EL (cell line): ENCODE data around the gene EPHB2.

Experiments
- DNase-seq: peaks from one replicate; pipeline ENCODE4 v3.0.0-alpha.2; 2016

The EPHB2 gene

GRCh38 chr1:22864886-22865285, 154.2 kb downstream of the EPHB2 start:
- DNase-seq: no peak

DNA sequence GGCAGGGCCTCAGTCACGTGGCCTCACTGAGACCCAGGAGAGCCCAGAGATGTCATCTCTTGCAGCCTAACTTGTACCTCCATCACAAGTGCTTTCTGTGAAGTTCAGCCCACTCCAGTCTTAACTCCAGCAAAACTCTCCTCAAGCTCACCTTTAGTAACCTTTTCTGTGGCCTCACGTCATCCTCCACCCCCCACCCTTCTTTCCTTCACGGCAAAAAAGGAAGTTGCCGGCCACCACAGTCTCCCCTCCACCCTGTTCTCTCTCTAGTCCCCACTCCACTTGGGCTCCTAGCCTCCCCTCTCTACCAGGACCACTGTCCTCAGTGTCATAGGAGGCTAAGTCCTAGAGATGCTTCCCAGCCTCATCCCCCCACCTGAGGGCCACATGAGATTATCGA, 155.1 kb downstream of the EPHB2 start:
- no peak for DNase-seq

GRCh38 chr1:22866868-22867267, 156.2 kb downstream of the EPHB2 start:
- no peak for DNase-seq

- no peak for DNase-seq
These were observed 157.7 kb downstream of the EPHB2 start for GRCh38 chr1:22868331-22868730.

DNA sequence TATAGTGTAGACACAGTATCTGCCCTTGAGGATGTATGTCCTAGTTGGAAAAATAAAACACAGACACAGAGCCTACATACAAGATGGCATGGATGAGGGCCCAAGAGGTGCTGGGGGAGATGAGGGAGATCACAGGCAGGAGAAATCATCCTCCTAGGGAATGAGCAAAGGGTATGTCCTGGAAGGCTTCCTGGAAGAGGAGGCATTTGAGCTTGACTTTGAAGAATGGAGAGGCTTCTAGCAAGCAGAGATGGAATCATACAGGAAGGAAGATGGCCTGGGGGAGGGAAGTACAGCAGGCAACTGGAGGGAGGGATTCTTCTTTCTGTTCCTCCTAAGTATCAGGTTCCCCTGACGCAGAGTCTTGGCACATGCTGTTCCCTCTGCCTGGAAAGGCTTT, 158.7 kb downstream of the EPHB2 start:
- no peak for DNase-seq

DNA sequence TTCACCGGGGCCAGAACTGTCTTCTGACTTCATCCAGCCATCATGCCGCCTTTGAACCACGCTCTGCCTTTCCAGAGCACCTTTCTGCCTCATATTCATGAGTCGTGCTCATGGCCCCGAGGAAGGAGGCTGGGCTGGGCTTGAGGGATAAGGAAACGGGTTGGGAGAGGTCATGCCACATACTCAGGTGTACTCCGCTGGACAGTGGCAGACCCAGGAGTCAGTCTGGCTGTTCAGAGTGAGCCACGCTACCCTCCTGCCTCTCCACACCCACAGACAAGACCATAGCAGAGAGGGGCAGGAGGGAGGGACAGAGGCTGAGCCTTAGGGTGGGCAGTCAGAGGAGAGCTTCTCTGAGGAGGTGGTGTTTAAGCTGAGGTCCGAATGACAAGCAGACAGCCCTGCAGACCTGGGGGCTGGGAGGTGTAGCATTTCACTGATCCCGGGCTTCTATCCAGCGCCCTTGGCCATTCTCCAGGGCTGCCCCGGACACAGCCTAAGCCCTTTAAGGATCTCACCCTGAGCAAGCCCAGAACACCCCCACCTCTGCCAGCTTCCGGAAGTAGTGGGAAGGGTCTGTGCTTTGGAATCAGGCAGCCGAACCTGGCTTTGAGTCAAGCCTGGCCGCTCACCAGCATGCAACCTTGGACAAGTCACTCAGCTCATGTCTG, 159.7 kb downstream of the EPHB2 start:
- DNase-seq: no peak

DNA sequence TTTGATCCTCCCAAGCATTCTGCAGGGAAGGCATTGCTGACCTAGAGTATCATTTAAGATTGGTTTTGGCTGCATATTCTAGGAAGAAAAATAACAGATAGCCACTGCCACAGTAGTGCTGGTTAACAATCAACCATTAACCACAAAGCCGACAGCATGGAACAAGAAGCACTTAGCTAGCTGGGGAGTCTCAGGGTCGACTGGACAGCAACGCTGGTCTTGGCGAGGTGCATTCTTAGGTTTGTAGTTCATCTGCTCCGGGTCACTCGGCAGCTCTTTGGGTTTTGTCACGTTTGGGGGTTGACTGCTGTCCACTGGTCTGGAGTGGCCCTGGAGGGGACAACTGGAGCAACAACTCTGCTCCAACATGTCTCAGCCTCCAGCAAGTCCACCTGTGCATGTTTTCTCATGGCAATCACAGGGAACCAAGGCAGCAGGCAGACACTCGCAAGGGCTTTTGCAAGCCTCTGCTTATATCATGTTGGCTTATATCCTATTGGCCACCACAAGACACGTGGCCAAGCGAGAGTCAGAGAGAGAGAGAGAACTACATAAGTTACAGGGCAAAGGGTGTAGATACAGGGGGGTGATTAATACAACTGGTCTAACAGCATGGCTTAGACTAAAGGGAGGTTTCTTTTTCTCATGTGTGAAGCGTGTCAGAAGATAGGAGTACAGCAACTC, 162.5 kb downstream of the EPHB2 start:
- no peak for DNase-seq

DNA sequence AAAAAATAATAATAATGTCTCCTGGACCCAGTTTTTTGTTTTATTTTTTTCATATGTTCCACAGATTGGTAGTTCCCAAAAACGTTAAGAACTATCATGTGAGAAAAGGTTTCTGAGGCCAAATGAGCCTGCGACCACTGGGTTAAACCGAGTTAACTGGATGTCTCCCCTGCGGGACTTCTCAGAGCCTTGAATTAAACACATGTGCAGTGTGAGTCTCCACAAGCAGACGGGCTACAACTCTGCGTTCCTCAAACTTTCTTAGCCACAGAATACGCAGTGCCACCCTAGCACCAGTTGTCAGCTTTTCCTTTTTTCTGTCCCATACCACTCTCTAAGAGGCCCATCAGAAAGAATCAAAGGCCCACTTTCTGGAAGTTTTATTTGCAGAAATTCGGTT, 164.1 kb downstream of the EPHB2 start:
- DNase-seq: no peak

GRCh38 chr1:22875241-22875640, 164.6 kb downstream of the EPHB2 start:
- no peak for DNase-seq

DNA sequence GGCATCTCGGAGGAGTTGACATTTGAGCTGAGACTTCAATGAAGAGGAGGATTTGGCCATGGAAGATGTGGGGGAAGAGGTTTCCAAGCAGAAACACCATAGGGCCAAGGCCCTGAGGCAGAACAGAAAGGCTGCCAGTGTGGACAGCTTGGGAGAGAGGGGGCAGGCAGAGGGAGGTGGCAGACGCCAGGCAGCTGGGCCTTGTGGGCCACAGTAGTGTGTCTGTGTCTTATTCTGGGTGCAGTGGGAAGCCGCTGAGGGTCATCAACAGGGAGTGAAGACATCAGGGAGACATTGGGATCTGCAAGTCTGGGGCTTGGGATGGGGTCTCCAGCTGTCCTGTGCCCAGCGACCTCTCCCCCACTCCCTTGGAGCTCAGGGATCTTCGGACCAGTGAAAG, 165.2 kb downstream of the EPHB2 start:
- DNase-seq: no peak

DNA sequence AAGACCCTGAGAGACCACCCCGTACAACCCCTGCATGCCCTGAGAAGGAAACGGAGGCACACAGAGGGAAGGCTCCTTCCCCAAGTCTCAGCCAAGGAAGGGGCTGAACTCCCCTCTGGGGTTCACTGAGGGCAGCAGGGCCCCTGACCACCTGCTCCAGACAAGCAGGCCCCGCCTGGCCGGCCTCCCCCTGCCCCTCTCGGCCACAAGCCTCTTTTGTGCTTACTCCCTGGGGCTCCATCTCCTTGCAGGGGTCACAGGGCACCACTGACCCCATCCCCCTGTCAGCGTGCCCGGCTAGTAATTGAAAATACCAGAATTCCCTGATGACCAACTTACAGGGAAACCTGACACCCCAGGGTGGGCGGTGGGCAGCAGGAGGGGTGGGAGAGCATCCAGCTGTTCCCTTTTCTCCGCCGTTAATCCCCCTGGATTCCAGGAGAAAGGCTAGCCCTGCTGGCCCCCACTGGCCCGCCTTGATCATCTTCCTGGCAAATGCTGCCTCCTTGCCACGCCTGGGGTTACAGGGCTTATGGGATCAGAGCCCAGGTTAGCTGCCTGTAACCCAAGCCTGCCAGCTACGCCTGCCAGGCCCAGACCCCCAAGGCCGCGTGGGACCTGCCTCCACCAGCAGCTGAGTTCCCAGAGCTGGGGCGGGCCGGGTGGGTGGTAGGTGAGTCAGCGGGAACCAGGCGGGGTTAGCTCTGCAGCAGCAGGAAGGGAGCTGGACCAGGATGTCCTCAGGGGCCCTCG, 165.9 kb downstream of the EPHB2 start:
- DNase-seq: peak; percentile 11

DNA sequence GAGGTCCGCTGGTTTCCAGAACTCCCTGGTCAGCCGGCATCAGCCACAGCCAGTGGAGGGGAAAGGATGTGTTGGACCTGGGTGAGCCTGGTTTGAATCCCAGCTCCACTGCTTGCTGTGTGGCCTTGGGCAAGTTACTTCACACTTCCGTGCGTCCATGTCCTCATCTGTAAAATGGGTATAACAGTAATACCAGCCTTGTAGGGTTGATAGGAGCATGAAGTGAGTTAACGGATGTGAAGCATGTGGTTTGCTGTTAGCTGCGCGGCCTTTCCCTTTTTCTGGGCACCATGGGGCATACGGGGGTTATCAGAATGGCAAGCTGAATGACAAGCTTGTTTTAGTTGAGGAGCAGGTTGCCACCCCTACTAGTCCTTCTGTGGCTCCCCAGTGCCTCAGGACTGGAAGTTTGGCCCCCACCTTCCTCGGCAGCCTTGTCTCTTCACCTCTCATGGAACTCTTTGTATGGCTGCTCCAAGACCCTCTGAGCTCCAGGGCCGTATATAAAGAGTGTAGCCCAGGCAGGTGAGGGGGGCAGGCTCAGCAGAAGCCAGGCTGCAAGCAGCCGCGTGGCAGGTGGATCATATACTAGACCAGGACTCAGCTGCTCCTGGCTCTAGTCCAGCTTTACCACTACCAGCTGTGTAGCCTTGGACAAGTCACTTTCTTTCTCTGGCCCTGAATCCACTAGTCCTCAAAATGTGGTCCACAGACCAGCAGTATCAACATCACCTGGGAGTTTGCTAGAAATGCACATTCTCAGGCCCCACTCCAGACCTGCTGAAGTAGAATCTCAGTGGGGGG, 166.7 kb downstream of the EPHB2 start:
- no peak for DNase-seq

DNA sequence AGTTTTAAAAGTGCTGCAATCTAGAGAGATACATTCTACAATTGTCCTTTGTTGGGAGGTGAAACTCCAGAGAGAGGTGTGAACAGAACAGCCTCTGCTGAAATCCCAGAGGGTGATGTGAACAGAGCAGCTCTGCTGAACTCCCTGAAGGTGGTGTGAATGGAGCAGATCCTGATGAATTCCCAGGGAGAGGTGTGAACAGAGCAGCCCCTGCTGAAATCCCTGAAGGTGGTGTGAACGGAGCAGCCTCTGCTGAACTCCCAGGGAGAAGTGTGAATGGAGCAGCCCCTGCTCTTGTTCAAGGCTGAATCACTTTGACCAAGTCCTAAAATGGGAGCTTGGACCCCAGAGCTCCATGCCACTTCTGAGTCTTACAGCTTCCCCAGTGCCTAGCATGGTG, 167.3 kb downstream of the EPHB2 start:
- DNase-seq: no peak

- DNase-seq: no peak
These were observed 168.0 kb downstream of the EPHB2 start for GRCh38 chr1:22878626-22879025.

GRCh38 chr1:22879445-22879844, 168.8 kb downstream of the EPHB2 start:
- no peak for DNase-seq

DNA sequence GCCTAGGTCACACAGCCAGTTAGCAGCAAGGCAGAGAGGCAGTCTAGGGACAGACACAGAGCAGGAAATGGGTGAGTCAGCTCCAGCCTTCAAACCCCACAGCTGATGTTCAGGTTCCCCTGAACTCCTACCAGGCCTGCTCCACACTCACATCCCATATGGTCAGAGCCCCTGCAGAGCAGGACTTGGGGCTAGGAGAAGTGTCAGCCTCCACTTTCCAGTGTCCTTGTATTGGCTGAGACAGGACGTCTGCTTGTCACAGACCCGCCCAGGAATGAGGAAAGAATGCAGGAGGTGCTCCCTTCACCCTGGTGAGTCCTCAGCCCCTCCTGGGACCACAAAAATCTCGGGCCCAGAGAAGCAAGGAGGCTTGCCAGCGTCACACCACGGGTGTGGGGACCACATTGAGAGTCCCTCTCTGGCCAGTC, 169.5 kb downstream of the EPHB2 start:
- DNase-seq: peak; percentile 68

DNA sequence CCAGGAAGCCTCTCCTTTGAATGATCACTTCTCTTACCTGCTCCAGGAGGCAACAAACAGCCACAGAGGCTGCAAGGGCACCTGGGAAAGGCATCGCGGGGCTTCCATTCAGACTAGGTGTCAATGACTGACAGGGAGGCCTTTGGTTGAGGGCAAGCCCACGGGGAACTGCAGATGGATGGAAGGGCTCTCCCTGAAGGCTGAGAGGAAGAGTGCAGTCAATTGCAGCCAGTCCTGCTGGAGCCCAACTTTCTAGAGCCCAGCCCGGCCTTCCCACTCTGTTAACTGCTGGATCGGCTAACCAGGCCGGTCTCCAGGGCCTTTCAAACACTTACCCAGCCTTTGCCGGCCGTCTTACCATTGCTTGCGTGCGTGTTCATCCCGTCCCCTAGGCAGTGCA, 172.8 kb downstream of the EPHB2 start:
- DNase-seq: no peak

DNA sequence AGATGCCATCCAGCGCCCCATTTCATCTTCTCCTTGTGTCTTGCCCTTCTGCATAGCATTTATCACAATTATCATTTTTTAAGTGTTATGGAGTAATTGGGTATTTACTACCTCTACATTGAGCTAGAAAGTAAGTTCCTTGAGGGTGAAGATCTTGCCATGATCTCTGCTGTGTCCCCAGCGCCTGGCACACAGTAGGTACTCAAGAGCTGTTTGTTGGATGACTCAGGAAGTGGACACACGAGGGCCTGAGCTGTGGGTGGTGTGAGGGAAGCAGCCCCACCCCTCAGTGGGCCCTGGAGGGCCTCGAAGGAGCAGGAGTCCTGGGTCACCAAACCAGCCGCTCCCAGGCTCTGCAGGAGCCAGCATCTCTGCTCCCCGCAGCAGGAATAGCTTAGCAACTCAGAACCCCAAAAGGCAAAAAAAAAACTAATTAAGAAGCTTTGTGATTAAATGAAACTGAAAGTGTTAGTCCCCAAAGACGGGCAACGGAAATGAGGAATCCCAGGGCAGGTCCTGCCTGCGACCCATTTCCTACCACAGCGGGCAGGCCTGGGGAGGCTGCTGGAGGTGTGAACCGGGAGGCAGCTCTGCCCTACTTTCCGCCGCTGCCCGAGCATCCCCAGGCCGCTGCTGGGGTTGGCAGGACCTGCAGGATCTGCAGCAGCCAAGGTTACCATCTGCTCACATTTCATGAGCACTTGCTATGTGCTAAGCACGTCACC, 174.3 kb downstream of the EPHB2 start:
- DNase-seq: no peak

GRCh38 chr1:22886211-22886610, 175.6 kb downstream of the EPHB2 start:
- peak; percentile 52 for DNase-seq

GRCh38 chr1:22887491-22887890, 176.9 kb downstream of the EPHB2 start:
- DNase-seq: no peak

- peak; percentile 50 for DNase-seq
These were observed 177.9 kb downstream of the EPHB2 start for GRCh38 chr1:22888320-22889075.
